Activated CD4-positive, alpha-beta memory T cell treated with anti-CD3 and anti-CD28 coated beads for 36 hours (primary cell): Measurements from ENCODE around the gene SLC35C1. TPM values are rescaled to one million over a fixed set of nuclear protein-coding genes. Genes with fewer than 3 reads are reported as not detected.
"Not testable (repeated sequence)": the region's sequence is repeated elsewhere in the genome, so short reads cannot be mapped to it uniquely, and the experiment has no call there.

Experiments
- CTCF ChIA-PET: fragments of 350-600 bp; sonication (Branson Sonifier 250); formaldehyde crosslinking; loops from one replicate; lab custom pipeline; 2021; ENCODE audit warnings: antibody characterized with exemption, inconsistent platforms; lab: Charles Lee
- POLR2A ChIA-PET: fragments of 350-600 bp; sonication (Branson Sonifier 250); formaldehyde crosslinking; loops from one replicate; lab custom pipeline; 2021; ENCODE audit warnings: antibody characterized with exemption; lab: Charles Lee
- DNase-seq: peaks from one replicate; pipeline ENCODE4 v3.0.0-alpha.2; 2020
- H3K27ac Mint-ChIP-seq: one replicate; pipeline ENCODE4 v1.8.0; 2021; ENCODE audit warnings: mixed read lengths
- H3K27me3 Mint-ChIP-seq: one replicate; pipeline ENCODE4 v1.8.0; 2021; ENCODE audit warnings: mixed read lengths
- H3K36me3 Mint-ChIP-seq: one replicate; pipeline ENCODE4 v1.8.0; 2021; ENCODE audit warnings: mixed read lengths
- H3K4me1 Mint-ChIP-seq: one replicate; pipeline ENCODE4 v1.8.0; 2021; ENCODE audit warnings: low read depth, mixed read lengths
- H3K4me3 Mint-ChIP-seq: one replicate; pipeline ENCODE4 v1.8.0; 2021; ENCODE audit warnings: mild to moderate bottlenecking, mixed read lengths
- H3K9me3 Mint-ChIP-seq: one replicate; pipeline ENCODE4 v1.8.0; 2021; ENCODE audit warnings: mixed read lengths
- intact Hi-C: fragments of 100-400 bp; cut with micrococcal nuclease; formaldehyde crosslinking; loops from one replicate; pipeline ENCODE4 v1.15.1; 2023
- total RNA-seq, 2 experiments: library from RNA; stranded (reverse); gene quantifications; one replicate each; pipeline ENCODE4 v1.2.3, GENCODE V29; 2021

SLC35C1 gene
- total RNA-seq, 2 experiments from 2014 or later = 10.7 to 11.4 TPM

DNA sequence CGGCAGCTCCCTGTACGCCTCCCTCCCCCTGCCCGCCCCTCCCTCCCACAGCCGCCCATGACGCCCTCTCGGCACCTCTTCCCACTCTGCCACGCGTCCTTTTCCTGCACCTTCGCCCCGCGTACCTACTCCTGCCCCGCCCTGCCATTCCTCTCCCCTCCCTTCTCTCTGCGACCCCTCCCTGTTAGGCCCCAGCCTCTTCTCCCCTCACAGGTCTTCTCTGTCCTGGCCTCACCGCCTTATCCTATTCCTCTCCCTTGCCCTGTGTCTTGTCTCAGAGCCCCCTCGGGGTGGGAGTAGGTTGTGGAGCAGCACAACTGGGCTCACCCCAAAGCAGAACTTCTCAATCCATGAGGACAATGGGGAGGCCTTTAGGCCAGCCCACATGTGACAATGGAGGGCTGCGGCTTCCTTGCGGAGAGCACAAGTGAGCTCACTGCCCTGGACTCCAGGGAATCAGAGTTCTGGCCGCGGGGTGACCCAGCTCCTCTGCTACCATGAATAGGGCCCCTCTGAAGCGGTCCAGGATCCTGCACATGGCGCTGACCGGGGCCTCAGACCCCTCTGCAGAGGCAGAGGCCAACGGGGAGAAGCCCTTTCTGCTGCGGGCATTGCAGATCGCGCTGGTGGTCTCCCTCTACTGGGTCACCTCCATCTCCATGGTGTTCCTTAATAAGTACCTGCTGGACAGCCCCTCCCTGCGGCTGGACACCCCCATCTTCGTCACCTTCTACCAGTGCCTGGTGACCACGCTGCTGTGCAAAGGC is 539 bp downstream of the SLC35C1 start:
- intact Hi-C loops = loop anchor here (1.0 to 10.0 kb wide), 4 partner anchors 33 to 1241 kb away; partner anchors contain the start of genes CD82 and CRY2

DNA sequence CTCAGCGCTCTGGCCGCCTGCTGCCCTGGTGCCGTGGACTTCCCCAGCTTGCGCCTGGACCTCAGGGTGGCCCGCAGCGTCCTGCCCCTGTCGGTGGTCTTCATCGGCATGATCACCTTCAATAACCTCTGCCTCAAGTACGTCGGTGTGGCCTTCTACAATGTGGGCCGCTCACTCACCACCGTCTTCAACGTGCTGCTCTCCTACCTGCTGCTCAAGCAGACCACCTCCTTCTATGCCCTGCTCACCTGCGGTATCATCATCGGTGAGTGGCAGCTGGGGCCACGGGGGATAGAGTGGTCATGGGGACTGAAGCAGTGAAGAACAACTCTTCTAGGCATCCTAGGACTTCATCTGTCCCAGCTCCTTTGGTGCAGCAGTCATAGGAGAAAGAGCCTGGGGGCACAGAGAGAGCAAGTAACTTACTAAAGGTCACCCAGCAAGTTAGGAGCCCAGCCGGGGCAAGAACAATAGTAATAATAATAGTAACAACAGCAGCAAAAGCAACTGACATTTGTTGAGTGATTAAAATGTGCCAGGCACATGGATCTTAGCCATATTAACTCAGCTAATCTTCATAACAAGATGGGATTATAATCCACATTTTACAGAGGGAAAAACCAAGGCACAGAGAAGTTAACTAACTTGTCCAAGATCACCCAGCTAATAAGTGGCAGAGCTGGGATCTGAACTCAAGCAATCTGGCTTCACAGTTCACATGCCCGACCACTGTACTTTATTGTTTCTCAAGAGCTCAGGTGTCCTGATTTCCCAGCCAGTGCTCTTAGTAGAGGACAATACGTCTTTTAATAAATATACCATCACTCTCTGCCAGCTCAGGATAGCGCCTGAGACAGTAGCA is 1.4 kb downstream of the SLC35C1 start:
- Mint-ChIP-seq H3K9me3 (no peaks in the 10 kb centered on the region), H3K36me3 (peaks cover 11% of the 10 kb centered on the region), H3K4me1 (peaks cover 47% of the 10 kb centered on the region), H3K27ac (peak overlapping the region; percentile 52), H3K4me3 (peak overlapping the region; percentile 90), H3K27me3 (no peaks in the 10 kb centered on the region)
- ChIA-PET CTCF (interaction anchor here (1.4 to 7.7 kb wide), 2 partner anchors 35 to 36 kb away, joined by 5 to 49 read pairs; no protein-coding TSS in a partner anchor), POLR2A (interaction anchor here (1.2 to 3.7 kb wide), 2 partner anchors 28 to 41 kb away, joined by 6 to 13 read pairs; partner anchors contain the start of gene CRY2)
- intact Hi-C loops = loop anchor here (10.0 kb wide), 1 partner anchor 1242 kb away; the partner anchor contains the start of gene CD82
- DNase-seq = no peak

More for the DNA sequence above, 539 bp downstream of the SLC35C1 start:
- peak overlapping the region; percentile 90 for H3K4me3 Mint-ChIP-seq
- peaks cover 47% of the 10 kb centered on the region for H3K4me1 Mint-ChIP-seq
- ChIA-PET CTCF (interaction anchor here (1.2 to 7.7 kb wide), 3 partner anchors 34 to 39 kb away, joined by 3 to 49 read pairs (median 5); no protein-coding TSS in a partner anchor), POLR2A (interaction anchor here (1.2 to 3.7 kb wide), 3 partner anchors 29 to 42 kb away, joined by 4 to 13 read pairs (median 6); partner anchors contain the start of gene CRY2)
- no peak for DNase-seq
- H3K27ac Mint-ChIP-seq = peak overlapping the region; percentile 76
- peaks cover 11% of the 10 kb centered on the region for H3K36me3 Mint-ChIP-seq
- H3K27me3 Mint-ChIP-seq = no peaks in the 10 kb centered on the region
- no peaks in the 10 kb centered on the region for H3K9me3 Mint-ChIP-seq

DNA sequence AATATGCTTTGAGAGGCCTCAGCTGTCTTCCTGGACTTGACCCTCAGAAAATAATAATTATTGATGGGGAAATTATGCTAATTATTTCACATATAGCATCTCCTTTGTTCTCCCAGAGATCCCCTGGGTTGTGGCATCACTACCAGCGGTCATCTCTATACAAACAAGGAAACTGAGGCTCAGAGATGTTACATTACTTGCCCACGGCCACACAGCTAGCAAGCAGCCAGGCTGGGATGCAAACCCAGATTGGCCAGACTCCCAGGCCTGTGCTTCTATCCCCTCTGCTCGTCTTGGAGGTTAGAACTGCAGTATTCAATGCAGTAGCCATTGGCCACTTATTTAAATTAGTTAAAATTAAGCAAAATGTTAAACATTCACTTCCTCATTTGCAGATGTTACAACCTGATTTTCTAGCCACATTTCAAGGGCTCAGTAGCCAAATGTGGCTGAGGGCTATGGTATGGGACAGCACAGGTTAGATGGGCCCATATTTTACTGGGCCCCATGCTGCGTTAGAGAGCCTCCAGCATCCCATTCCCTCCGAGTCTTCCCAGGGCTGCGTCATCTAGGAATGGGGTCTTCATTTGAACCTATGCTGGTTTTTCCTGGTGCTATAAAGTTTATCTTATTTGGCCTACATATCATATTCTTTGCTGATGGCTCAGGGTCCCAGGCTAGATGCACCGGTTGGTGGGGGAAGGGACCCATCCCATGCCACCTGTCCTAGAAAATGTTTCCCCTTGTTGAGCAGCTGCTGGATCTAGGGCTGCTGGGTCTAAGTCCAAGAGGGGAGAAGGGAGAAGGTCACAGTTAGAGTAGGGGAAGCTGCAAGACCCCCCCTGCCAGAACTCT is 2.2 kb downstream of the SLC35C1 start:
- ChIA-PET CTCF (interaction anchor here (1.4 to 7.7 kb wide), 2 partner anchors 35 to 36 kb away, joined by 5 to 49 read pairs; no protein-coding TSS in a partner anchor), POLR2A (interaction anchor here (3.7 kb wide), 1 partner anchor 40 kb away, joined by 13 read pairs; the partner anchor contains the start of gene CRY2)
- DNase-seq = no peak
- no peaks in the 10 kb centered on the region for H3K9me3 Mint-ChIP-seq
- H3K4me1 Mint-ChIP-seq = peaks cover 47% of the 10 kb centered on the region
- H3K4me3 Mint-ChIP-seq = peak overlapping the region; percentile 90
- peaks cover 11% of the 10 kb centered on the region for H3K36me3 Mint-ChIP-seq
- intact Hi-C loops = loop anchor here (10.0 kb wide), 1 partner anchor 1242 kb away; the partner anchor contains the start of gene CD82
- no peak overlapping the region for H3K27ac Mint-ChIP-seq
- no peaks in the 10 kb centered on the region for H3K27me3 Mint-ChIP-seq

DNA sequence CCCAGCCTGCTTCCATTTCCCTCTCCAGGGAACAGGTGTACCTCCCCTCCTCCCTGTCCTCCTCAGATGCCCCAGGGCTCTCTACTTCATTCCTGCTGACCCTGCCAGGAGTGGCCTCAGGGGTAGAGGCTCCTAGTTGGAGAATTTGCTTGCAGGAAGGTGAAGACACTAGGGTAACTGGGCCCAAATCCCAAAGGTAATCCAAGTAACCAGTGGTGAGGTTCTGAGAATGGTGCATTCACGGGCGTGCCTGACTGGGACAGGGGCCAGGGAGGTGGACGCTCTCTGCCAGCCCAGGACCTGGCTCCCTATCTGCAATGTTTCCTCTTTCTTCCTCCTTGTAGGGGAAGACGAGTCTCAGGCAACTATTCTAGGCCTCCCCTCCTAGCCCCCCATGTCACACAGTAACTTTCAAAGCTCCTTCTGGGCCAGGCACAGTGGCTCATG is 2.9 kb downstream of the SLC35C1 start:
- no peak for DNase-seq
- Mint-ChIP-seq H3K4me3 (peak overlapping the region; percentile 46), H3K36me3 (peaks cover 11% of the 10 kb centered on the region), H3K9me3 (no peaks in the 10 kb centered on the region), H3K27ac (no peak overlapping the region), H3K27me3 (no peaks in the 10 kb centered on the region), H3K4me1 (peaks cover 47% of the 10 kb centered on the region)
- ChIA-PET CTCF (interaction anchor here (7.7 kb wide), 1 partner anchor 36 kb away, joined by 49 read pairs; no protein-coding TSS in a partner anchor), POLR2A (no interaction called here)
- intact Hi-C loops = loop anchor here (10.0 kb wide), 1 partner anchor 1243 kb away; the partner anchor contains the start of gene CD82

DNA sequence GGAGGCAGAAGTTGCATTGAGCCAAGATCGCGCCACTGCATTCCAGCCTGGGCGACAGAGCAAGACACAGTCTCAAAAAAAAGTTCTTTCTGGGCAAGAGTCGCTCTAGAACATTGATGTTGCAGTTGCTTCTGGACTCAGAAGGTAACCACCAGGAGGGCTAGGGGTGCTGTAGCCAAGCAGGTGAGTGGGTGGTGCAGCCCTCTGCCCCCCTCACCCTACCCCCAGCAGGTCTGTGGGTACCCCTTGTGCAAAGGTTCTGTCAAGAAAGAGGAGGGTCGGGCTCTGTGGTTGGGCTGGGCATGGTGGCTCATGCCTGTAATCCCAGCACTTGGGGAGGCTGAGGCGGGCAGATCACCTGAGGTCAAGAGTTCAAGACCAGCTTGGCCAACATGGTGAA is 3.5 kb downstream of the SLC35C1 start:
- H3K9me3 Mint-ChIP-seq, POLR2A ChIA-PET, DNase-seq, H3K27ac Mint-ChIP-seq, H3K4me3 Mint-ChIP-seq, H3K27me3 Mint-ChIP-seq: not testable (repeated sequence)
- Mint-ChIP-seq H3K36me3 (peaks cover 11% of the 10 kb centered on the region), H3K4me1 (peaks cover 49% of the 10 kb centered on the region)
- CTCF ChIA-PET = interaction anchor here (1.2 to 7.7 kb wide), 2 partner anchors 36 to 37 kb away, joined by 4 to 49 read pairs; no protein-coding TSS in a partner anchor
- intact Hi-C loops = loop anchor here (10.0 kb wide), 1 partner anchor 1244 kb away; the partner anchor contains the start of gene CD82

DNA sequence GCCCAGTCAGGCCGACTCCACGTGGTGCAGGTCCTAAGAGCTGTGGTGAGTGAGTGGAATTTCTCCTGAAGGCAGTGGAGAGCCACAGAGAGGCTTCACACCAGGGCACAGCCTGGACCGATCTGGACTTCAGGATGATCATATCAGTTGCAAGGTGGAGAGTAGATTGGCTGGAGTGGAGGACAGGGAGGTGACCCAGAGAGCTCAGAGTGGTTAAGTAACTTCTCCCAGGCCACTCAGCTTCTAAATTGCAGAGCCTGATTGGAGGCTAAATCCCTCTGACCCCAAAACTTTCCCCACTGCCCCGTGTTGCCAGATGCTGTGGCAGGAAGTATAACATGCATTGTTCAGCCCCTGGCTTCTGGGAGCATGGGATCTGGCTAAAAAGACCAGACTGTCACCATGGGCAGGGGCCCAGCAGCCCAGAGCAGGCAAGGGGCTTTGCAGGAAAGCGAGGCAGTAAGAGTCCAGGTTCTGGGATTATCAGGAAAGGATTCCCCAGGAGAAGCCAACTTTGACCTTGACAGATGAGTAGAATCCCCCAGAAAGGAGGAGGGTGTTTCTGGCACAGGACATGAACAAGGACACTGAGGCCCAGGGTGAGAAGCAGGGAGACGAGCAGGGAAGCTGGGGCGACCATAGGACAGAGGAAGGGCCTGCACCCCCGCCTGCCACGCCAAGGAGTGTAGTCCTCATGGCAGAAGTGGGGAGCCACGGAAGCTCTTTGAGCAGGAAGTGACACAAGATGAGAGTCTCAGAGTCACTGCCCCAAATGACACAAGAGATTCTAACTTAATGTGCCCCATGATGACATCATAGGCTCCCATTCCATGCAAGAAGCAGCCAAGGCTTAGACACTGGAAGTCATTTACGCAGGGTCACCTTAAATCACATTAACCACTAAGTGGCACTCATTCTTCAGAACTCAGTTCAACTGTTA is 4.8 kb downstream of the SLC35C1 start:
- H3K4me1 Mint-ChIP-seq = peaks cover 46% of the 10 kb centered on the region
- ChIA-PET POLR2A (no interaction called here), CTCF (interaction anchor here (0.7 kb wide), 1 partner anchor 33 kb away, joined by 3 read pairs; no protein-coding TSS in a partner anchor)
- DNase-seq = no peak
- H3K9me3 Mint-ChIP-seq = no peaks in the 10 kb centered on the region
- intact Hi-C loops = loop anchor here (10.0 kb wide), 1 partner anchor 1245 kb away; the partner anchor contains the start of gene CD82
- peaks cover 11% of the 10 kb centered on the region for H3K36me3 Mint-ChIP-seq
- no peaks in the 10 kb centered on the region for H3K27me3 Mint-ChIP-seq
- no peak overlapping the region for H3K4me3 Mint-ChIP-seq
- peak overlapping the region; percentile 64 for H3K27ac Mint-ChIP-seq

DNA sequence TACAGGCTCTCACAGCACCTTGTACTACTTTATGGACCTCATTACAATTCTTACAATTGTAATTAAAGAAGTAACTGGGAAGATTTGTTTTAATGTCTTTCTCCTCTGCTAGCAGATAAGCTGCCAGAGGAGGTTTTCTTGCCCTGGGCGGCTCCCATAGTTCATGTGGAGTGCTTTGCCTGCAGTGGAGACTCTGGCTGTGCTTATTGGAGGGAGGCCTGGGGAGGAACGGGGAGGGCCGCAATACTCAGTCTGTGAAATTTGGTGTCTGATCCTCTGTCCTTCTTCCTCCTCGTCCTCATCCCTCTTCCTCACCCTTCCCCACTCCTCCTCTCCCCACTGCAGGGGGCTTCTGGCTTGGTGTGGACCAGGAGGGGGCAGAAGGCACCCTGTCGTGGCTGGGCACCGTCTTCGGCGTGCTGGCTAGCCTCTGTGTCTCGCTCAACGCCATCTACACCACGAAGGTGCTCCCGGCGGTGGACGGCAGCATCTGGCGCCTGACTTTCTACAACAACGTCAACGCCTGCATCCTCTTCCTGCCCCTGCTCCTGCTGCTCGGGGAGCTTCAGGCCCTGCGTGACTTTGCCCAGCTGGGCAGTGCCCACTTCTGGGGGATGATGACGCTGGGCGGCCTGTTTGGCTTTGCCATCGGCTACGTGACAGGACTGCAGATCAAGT is 5.6 kb downstream of the SLC35C1 start:
- ChIA-PET CTCF (no interaction called here), POLR2A (no interaction called here)
- H3K27me3 Mint-ChIP-seq = no peaks in the 10 kb centered on the region
- H3K4me3 Mint-ChIP-seq = no peak overlapping the region
- DNase-seq = no peak
- peaks cover 46% of the 10 kb centered on the region for H3K4me1 Mint-ChIP-seq
- no peaks in the 10 kb centered on the region for H3K9me3 Mint-ChIP-seq
- peaks cover 11% of the 10 kb centered on the region for H3K36me3 Mint-ChIP-seq
- intact Hi-C loops = no loop called here
- no peak overlapping the region for H3K27ac Mint-ChIP-seq

DNA sequence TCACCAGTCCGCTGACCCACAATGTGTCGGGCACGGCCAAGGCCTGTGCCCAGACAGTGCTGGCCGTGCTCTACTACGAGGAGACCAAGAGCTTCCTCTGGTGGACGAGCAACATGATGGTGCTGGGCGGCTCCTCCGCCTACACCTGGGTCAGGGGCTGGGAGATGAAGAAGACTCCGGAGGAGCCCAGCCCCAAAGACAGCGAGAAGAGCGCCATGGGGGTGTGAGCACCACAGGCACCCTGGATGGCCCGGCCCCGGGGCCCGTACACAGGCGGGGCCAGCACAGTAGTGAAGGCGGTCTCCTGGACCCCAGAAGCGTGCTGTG is 6.1 kb downstream of the SLC35C1 start:
- H3K4me3 Mint-ChIP-seq = no peak overlapping the region
- peaks cover 43% of the 10 kb centered on the region for H3K4me1 Mint-ChIP-seq
- DNase-seq = no peak
- no peaks in the 10 kb centered on the region for H3K27me3 Mint-ChIP-seq
- H3K9me3 Mint-ChIP-seq = no peaks in the 10 kb centered on the region
- ChIA-PET CTCF (no interaction called here), POLR2A (no interaction called here)
- H3K36me3 Mint-ChIP-seq = peaks cover 11% of the 10 kb centered on the region
- intact Hi-C loops = no loop called here
- H3K27ac Mint-ChIP-seq = no peak overlapping the region

DNA sequence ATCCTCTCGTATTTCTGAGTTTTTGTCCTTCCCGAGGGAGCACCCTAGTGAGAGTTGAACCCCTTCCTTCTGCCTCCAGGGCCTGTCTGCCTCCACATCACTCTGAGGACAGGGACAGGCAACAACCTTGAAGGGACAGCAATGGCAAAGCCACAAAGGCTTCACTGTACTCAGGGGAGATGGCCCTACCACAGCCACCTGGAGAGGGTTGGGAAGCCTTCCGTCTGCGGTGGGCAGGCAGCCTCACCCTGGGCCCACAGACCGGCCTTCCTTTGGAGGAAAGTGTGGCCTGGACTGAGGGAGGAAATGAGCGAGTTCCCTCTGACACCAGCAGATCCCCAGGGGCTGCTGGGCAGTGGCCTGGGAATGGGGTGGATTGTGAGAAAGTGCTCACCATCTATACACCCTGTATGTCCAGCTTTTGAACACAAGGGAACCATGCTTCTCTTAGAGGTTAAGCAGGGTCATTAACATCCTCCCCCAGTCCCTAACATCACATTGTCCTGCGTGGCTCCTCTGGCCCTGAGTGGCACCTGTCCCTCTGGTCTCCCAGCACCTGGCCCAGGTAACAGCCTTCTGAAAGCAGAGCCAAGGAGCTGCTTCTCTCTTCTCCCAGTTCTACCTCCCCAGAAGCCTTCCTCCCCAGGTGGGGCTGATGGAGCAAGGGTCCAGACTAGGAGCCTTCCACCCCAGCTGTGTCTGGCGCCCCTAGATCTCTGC is 6.8 kb downstream of the SLC35C1 start:
- intact Hi-C loops = no loop called here
- Mint-ChIP-seq H3K27me3 (no peaks in the 10 kb centered on the region), H3K4me1 (peaks cover 36% of the 10 kb centered on the region), H3K4me3 (no peak overlapping the region), H3K27ac (no peak overlapping the region), H3K9me3 (no peaks in the 10 kb centered on the region), H3K36me3 (peaks cover 11% of the 10 kb centered on the region)
- no peak for DNase-seq
- ChIA-PET POLR2A (no interaction called here), CTCF (interaction anchor here (0.5 kb wide), 1 partner anchor 27 kb away, joined by 3 read pairs; no protein-coding TSS in a partner anchor)
